Measurements from ENCODE around the gene CYP2R1. TPM values are rescaled to one million over a fixed set of nuclear protein-coding genes. Genes with fewer than 3 reads are reported as not detected.

The CYP2R1 gene
- total and polyA plus RNA-seq, 2 experiments from 2014 or later, result 21.2 to 22.3 TPM

- Histone ChIP-seq H3K4me1 (ENCODE audit: low read depth) (no peaks in the 10 kb centered on the region), H3K9me3 (ENCODE audit: low read depth) (no peaks in the 10 kb centered on the region), H3K27ac (no peak overlapping the region), H3K36me3 (no peaks in the 10 kb centered on the region), H3K4me3 (no peak overlapping the region), H3K27me3 (peaks cover 7% of the 10 kb centered on the region)
- TF ChIP-seq CTCF (IDR thresholded peaks at IDR 0.05; ENCODE audit: low read depth, low read length), result no peak
- peak in 1 of 2 donors; percentile 80 for DNase-seq (ENCODE audit: low read depth in 1 of 2, low spot score in 1 of 2)
Measured at GRCh38 chr11:14902650-14903350, 10.8 kb upstream of the CYP2R1 start.

- Histone ChIP-seq H3K27ac (no peak overlapping the region), H3K27me3 (no peaks in the 10 kb centered on the region), H3K9me3 (ENCODE audit: low read depth) (no peaks in the 10 kb centered on the region), H3K4me1 (ENCODE audit: low read depth) (no peaks in the 10 kb centered on the region), H3K4me3 (no peak overlapping the region), H3K36me3 (no peaks in the 10 kb centered on the region)
- no peak for DNase-seq (ENCODE audit: low read depth in 1 of 2, low spot score in 1 of 2)
- TF ChIP-seq CTCF (IDR thresholded peaks at IDR 0.05; ENCODE audit: low read depth, low read length), result no peak
Measured at GRCh38 chr11:14898906-14899305, 6.9 kb upstream of the CYP2R1 start.

GRCh38 chr11:14898355-14898754 lies 6.3 kb upstream of the CYP2R1 start:
- H3K9me3 ChIP-seq (ENCODE audit: low read depth), result no peaks in the 10 kb centered on the region
- no peaks in the 10 kb centered on the region for H3K4me1 ChIP-seq (ENCODE audit: low read depth)
- no peak for DNase-seq (ENCODE audit: low read depth in 1 of 2, low spot score in 1 of 2)
- H3K27ac ChIP-seq, result no peak overlapping the region
- TF ChIP-seq CTCF (IDR thresholded peaks at IDR 0.05; ENCODE audit: low read depth, low read length), result no peak
- H3K4me3 ChIP-seq, result no peak overlapping the region
- no peaks in the 10 kb centered on the region for H3K27me3 ChIP-seq
- no peaks in the 10 kb centered on the region for H3K36me3 ChIP-seq

GRCh38 chr11:14894657-14895598 lies 2.9 kb upstream of the CYP2R1 start:
- Histone ChIP-seq H3K4me1 (ENCODE audit: low read depth) (no peaks in the 10 kb centered on the region), H3K36me3 (no peaks in the 10 kb centered on the region), H3K9me3 (ENCODE audit: low read depth) (no peaks in the 10 kb centered on the region), H3K4me3 (no peak overlapping the region), H3K27me3 (no peaks in the 10 kb centered on the region), H3K27ac (no peak overlapping the region)
- TF ChIP-seq CTCF (IDR thresholded peaks at IDR 0.05; ENCODE audit: low read depth, low read length), result no peak
- peak in 1 of 2 donors; percentile 94 for DNase-seq (ENCODE audit: low read depth in 1 of 2, low spot score in 1 of 2)

GRCh38 chr11:14892577-14892976 lies 546 bp upstream of the CYP2R1 start:
- Histone ChIP-seq H3K4me3 (peak overlapping the region; percentile 41), H3K27ac (no peak overlapping the region)

More at GRCh38 chr11:14892577-14892976, 546 bp upstream of the CYP2R1 start:
- Histone ChIP-seq H3K9me3 (ENCODE audit: low read depth) (no peaks in the 10 kb centered on the region), H3K4me1 (ENCODE audit: low read depth) (no peaks in the 10 kb centered on the region), H3K27me3 (no peaks in the 10 kb centered on the region), H3K36me3 (no peaks in the 10 kb centered on the region)
- no peak for TF ChIP-seq CTCF (IDR thresholded peaks at IDR 0.05; ENCODE audit: low read depth, low read length)
- no peak for DNase-seq (ENCODE audit: low read depth in 1 of 2, low spot score in 1 of 2)
